Ramos (cell line): ENCODE results near the gene TUBA4A.
"Not testable (repeated sequence)": the region's sequence is repeated elsewhere in the genome, so short reads cannot be mapped to it uniquely, and the experiment has no call there.

Experiments used
- in situ Hi-C: fragments of 300-500 bp; cut with MboI; formaldehyde crosslinking; loops from one replicate; pipeline ENCODE4 v1.14.3; 2022; ENCODE audit warnings: low sequenced_read_pairs; ENCODE audit not compliant: unreplicated experiment

TUBA4A gene

DNA sequence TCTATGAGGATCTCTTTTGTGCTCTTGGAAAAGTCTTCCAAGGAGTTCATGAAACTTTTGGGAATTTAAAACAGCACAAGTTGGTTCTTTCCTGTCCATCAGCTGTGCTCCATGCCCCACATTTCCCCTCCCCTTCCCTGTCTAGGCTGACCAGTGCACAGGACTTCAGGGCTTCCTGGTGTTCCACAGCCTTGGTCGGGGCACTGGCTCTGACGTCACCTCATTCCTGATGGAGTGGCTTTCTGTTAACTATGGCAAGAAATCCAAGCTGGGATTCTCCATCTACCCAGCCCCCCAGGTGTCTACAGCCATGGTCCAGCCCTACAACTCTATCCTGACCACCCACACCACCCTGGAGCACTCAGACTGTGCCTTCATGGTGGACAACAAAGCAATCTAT, 17.3 kb upstream of the TUBA4A start:
- in situ Hi-C loops: no loop called here

- in situ Hi-C loops: no loop called here
These were observed 16.3 kb upstream of the TUBA4A start for GRCh38 chr2:219270055-219270372.

DNA sequence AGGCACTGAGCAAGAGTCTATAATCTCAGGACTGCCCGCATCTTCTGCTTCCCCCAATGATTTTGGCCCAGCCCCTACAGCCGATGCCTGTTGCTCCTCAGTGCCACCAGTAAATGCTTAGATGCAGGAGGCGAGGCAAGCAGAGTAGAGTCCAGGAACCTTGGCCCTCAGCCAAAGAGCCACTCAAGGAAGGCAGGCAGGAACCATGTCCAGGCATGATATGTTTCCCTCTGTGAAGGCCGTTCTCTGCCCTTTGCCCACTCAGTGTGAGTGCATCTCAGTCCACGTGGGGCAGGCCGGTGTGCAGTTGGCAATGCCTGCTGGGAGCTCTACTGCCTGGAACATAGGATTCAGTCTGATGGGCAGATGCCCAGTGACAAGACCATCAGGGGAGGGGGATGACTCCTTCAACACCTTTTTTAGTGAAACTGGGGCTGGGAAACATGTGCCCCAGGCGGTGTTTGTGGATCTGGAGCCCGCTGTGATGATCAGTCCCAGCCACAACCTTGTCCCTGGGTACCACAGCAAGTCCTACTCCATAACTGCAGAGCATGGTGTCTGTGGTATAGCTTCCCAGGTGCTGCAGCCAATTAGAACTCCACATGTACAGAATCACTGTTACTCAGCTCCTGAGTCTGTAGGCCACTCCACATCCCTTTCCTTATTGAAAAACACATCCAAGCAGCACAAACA, 15.8 kb upstream of the TUBA4A start:
- in situ Hi-C loops: no loop called here

GRCh38 chr2:219268294-219268693, 14.6 kb upstream of the TUBA4A start:
- in situ Hi-C loops: no loop called here

DNA sequence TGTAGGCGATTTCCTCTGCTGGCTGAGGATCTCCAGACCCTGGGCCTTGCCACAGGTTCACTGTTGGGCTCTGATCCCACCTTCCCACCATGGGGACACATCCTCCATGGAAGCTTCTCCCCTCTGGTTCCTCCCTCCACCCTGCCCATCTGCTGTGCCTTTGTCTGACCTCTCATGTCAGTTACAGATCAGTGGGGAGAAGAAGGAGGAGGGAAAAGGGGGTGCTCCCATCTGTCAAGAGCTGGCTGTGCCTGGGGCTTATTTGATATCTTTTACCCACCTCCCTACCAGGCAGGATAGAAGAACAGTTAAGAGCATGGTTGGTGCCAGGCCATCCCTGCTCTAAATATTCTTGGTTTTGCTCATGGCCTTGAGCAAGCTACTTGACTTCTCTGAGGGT, 13.2 kb upstream of the TUBA4A start:
- in situ Hi-C loops: no loop called here

DNA sequence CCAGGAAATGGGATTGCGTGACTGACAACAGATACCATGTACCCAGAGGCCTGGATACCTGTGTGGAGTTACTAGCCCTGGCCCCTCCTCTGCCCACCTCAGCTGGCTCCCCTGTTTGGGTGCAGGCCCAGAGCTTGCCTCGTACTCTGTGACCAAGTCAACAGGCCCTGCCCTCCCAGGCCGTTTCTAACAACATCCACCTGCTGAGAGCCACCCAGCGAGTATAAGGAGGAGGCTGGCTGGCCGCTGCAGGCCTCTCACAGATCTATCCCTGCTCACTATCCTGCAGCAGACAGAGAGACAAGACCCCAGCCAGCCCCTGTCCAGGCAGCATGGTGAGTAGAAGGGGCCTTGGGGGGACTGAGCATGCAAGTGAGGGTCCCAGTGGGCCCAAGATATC, 12.5 kb upstream of the TUBA4A start:
- in situ Hi-C loops: no loop called here

GRCh38 chr2:219261024-219261855, 7.5 kb upstream of the TUBA4A start:
- in situ Hi-C loops: no loop called here

DNA sequence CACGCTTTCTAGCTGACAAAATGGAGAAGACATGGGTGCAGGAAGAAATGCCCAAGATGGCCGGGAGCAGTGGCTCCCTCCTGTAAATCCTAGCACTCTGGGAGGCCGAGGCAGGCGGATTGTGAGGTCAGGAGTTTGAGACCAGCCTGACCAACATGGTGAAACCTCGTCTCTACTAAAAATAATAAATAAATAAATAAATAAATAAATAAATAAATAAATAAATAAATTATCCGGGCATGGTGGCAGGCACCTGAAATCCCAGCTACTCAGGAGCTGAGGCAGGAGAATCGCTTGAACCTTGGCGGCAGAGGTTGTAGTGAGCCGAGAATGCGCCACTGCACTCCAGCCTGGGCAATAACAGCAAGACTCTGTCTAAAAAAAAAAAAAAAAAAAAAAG, 5.2 kb upstream of the TUBA4A start:
- in situ Hi-C loops: not testable (repeated sequence)

- in situ Hi-C loops: no loop called here
These were observed 978 bp upstream of the TUBA4A start for GRCh38 chr2:219254590-219255201.

DNA sequence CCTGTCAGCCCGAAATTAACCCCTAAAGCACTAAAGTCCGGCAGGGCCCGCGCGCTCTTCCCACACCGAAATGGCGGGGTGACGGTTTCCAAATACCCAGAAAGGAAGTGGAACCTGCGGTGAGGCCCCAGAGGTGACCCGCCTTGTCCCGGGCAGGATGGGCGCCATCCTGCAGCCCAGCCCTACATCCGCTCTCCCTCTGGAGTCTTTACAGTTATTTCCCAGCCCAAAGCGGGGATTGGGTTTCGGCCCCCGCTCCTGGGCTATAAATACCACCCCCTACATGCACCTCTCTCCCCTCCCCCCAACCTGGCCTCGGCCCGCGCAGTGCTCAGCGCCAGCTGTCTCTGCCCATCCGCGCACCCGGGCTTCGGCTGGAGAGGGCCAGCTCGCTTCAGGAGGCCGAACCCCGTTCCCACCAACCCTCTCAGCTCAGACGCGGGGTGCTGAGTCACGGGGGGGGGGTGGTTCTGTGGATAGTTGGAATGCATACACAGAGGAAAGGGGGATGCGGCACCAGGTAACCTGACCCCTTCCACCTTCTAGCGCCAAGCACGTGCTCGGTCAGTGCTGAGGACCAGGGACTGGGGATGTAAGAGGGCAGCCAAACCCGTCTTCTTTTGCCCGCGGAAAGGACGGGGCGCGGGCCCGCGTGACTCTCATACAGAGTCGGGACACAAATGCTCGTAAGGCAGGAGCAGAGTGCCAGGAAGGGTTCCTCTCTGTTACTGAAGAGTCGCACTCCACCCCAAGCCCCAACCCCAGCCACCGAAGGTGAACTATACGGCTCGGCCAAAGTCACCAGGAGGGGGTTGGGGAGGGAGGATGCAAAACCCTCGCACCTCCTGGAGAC, 592 bp downstream of the TUBA4A start, which contains the start of gene TUBA4B:
TUBA4B (plus strand) TSS at position 344 of the 853 bp plus-strand sequence; CDS start at position 509, 165 bp downstream.
- in situ Hi-C loops: no loop called here

DNA sequence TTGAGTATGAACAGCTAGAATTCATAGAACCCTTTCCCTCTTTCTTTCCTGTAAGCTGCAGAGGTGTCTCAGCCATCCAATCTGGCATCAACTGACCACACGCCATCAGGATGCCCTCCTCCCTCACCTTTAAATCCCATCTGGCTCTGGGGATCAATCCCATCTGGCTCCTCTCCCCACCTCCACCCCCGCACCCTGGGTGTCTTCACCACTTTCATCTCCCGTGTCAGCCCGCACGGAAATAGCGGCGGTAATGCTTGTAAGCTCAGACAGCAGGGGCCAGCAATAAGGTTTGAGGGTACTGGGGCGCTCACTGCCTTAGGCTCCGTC, 1.2 kb downstream of the TUBA4A start:
- in situ Hi-C loops: no loop called here

DNA sequence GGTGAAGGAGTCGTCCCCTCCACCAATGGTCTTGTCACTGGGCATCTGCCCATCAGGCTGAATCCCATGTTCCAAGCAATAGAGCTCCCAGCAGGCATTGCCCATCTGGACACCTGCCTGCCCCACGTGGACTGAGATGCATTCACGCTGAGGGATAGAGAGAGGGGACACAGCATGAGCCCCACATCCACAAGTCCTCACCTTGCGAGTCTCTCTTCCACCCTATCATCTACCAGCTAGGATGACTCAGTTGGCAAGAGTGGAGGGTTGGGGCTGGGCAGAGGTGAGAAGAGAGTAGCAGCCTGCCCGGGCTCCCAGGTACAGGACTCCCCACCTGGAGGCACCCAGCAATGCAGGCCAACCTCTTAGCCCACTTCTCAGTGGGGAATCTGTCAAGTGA, 1.6 kb downstream of the TUBA4A start:
- in situ Hi-C loops: no loop called here

- in situ Hi-C loops: no loop called here
These were observed 2.1 kb downstream of the TUBA4A start for GRCh38 chr2:219251656-219252055.

DNA sequence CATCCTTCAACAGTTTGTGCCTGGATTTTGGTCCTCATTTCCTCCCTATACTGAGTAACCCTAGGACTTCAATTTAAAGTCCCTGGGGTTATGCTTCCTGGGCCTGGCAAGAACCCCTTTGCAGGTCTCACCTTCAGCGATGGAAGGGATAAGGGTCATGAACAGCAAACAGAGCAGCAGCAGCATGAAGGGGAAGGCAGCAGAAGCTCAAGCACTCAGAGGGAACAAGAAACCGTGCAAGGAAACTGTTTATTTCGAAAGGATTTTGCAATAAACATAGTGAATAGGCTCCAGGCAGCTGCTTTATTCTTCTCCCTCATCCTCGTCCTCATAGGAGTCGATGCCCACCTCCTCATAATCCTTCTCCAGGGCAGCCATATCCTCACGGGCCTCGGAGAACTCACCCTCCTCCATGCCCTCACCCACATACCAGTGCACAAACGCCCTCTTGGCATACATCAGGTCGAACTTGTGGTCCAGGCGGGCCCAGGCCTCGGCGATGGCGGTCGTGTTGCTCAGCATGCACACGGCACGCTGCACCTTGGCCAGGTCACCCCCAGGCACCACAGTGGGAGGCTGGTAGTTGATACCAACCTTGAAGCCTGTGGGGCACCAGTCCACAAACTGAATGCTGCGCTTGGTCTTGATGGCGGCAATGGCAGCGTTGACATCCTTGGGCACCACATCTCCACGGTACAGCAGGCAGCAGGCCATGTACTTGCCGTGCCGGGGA, 3.5 kb downstream of the TUBA4A start:
- in situ Hi-C loops: no loop called here

DNA sequence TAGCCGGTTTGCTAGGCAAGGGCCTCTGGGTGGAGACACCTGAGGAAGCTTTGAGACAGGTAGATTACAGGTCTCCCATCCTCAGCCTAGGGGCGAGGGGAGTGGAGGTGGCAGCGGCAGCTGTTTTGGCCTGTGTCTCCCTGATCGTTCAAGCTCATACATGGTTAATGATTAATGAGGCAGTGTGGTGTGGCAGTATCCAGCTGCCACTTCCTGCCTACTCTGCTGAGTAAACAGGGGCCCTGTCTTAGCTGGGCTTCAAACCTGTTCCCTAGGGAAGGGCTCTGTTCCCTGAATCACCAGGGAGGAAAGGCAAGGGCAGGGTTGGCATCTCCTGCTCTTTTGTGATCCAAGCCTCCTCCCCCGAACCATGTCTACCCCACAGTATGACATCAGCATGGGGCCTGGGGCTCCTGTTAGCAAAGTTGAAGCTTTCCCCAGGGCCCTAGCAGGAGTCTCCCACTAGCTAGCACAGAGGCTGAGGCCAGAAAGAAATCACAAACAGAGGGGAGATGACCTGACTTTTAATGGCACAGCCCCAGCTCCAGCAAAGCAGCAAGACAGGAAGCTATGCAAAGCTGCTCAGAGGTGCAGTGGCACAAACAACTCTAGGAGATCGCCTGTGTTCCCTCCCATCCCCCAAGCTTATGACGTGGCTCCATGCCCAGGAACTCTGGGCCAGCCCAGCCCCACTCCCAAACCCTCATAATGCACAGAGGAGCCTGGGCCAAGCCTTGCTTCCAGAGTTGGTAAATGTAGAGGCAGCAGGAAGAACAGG, 4.3 kb downstream of the TUBA4A start:
- in situ Hi-C loops: loop anchor here (5.0 kb wide), 1 partner anchor 43 kb away; no protein-coding TSS in a partner anchor

- in situ Hi-C loops: loop anchor here (5.0 kb wide), 1 partner anchor 43 kb away; no protein-coding TSS in a partner anchor
These were observed 4.9 kb downstream of the TUBA4A start for GRCh38 chr2:219248845-219249202.

- in situ Hi-C loops: loop anchor here (5.0 kb wide), 1 partner anchor 44 kb away; no protein-coding TSS in a partner anchor
These were observed 5.8 kb downstream of the TUBA4A start for GRCh38 chr2:219247678-219248642.

- in situ Hi-C loops: loop anchor here (5.0 kb wide), 1 partner anchor 46 kb away; no protein-coding TSS in a partner anchor
These were observed 7.2 kb downstream of the TUBA4A start for GRCh38 chr2:219246559-219246958.
